H9 (cell line): ENCODE results near the gene SEMA3C. TPM values are rescaled to one million over a fixed set of nuclear protein-coding genes. Genes with fewer than 3 reads are reported as not detected.

Experiments used
- DNase-seq: peaks from one replicate; pipeline ENCODE4 v3.0.0-alpha.2; 2017
- H2AFZ ChIP-seq: one replicate; pipeline ENCODE4 v1.6.1; 2013; ENCODE audit warnings: mild to moderate bottlenecking, low read length, control low read depth, moderate library complexity
- H2AK5ac ChIP-seq: 2 replicates; pipeline ENCODE4 v1.6.1; 2013; ENCODE audit warnings: low read length, control low read depth, mixed read lengths; ENCODE audit not compliant: insufficient read length
- H2BK120ac ChIP-seq: one replicate; pipeline ENCODE4 v1.6.1; 2013; ENCODE audit warnings: low read depth, mild to moderate bottlenecking, low read length, control low read depth, inconsistent platforms; ENCODE audit not compliant: poor library complexity, severe bottlenecking
- H2BK12ac ChIP-seq: 2 replicates; pipeline ENCODE4 v1.6.1; 2013; ENCODE audit warnings: low read length, control low read depth, mixed read lengths, low read depth; ENCODE audit not compliant: insufficient read length
- H2BK15ac ChIP-seq: 2 replicates; pipeline ENCODE4 v1.6.1; 2013; ENCODE audit warnings: low read depth, low read length, control low read depth
- H2BK20ac ChIP-seq: one replicate; pipeline ENCODE4 v1.6.1; 2013; ENCODE audit warnings: low read depth, mild to moderate bottlenecking, low read length, control low read depth, inconsistent platforms; ENCODE audit not compliant: poor library complexity, severe bottlenecking
- H2BK5ac ChIP-seq: 2 replicates; pipeline ENCODE4 v1.6.1; 2013; ENCODE audit warnings: low read length, control low read depth, mixed read lengths; ENCODE audit not compliant: insufficient read length
- H3K14ac ChIP-seq: 2 replicates; pipeline ENCODE4 v1.6.1; 2013; ENCODE audit warnings: low read length, control low read depth; ENCODE audit not compliant: insufficient read depth
- H3K18ac ChIP-seq: 2 replicates; pipeline ENCODE4 v1.6.1; 2013; ENCODE audit warnings: low read depth, mild to moderate bottlenecking, mixed read lengths, low read length, control low read depth; ENCODE audit not compliant: insufficient read length
- H3K23ac ChIP-seq: 2 replicates; pipeline ENCODE4 v1.6.1; 2013; ENCODE audit warnings: low read length, control low read depth, mixed read lengths, low read depth; ENCODE audit not compliant: insufficient read length
- H3K23me2 ChIP-seq: 2 replicates; pipeline ENCODE4 v1.6.1; 2013; ENCODE audit warnings: low read depth, mild to moderate bottlenecking, mixed read lengths, low read length, control low read depth; ENCODE audit not compliant: insufficient read length, poor library complexity, severe bottlenecking
- H3K27ac ChIP-seq: 2 replicates; pipeline ENCODE4 v1.5.1; 2013; ENCODE audit warnings: low read length, control low read depth, mixed read lengths, low read depth; ENCODE audit not compliant: insufficient read length
- H3K27me3 ChIP-seq: 2 replicates; pipeline ENCODE4 v1.6.1; 2013; ENCODE audit warnings: low read length, control low read depth, inconsistent platforms; ENCODE audit not compliant: insufficient read depth
- H3K4ac ChIP-seq: 2 replicates; pipeline ENCODE4 v1.6.1; 2013; ENCODE audit warnings: low read depth, mild to moderate bottlenecking, control low read depth, inconsistent platforms, low read length, moderate library complexity
- H3K4me1 ChIP-seq: 2 replicates; pipeline ENCODE4 v1.6.1; 2013; ENCODE audit warnings: low read length, control low read depth, inconsistent platforms; ENCODE audit not compliant: insufficient read depth
- H3K4me2 ChIP-seq: 2 replicates; pipeline ENCODE4 v1.6.1; 2013; ENCODE audit warnings: low read length, control low read depth, mixed read lengths; ENCODE audit not compliant: insufficient read length, insufficient read depth
- H3K56ac ChIP-seq: 2 replicates; pipeline ENCODE4 v1.6.1; 2013; ENCODE audit warnings: low read depth, mild to moderate bottlenecking, mixed read lengths, low read length, control low read depth; ENCODE audit not compliant: insufficient read length
- H3K79me1 ChIP-seq: 2 replicates; pipeline ENCODE4 v1.6.1; 2013; ENCODE audit warnings: low read depth, mild to moderate bottlenecking, moderate library complexity, low read length, control low read depth, inconsistent platforms; ENCODE audit not compliant: insufficient read depth, poor library complexity, severe bottlenecking
- H3K79me2 ChIP-seq: 2 replicates; pipeline ENCODE4 v1.6.1; 2013; ENCODE audit warnings: low read length, control low read depth, inconsistent platforms; ENCODE audit not compliant: insufficient read depth
- H3K9ac ChIP-seq: 2 replicates; pipeline ENCODE4 v1.6.1; 2013; ENCODE audit warnings: low read length, control low read depth, mixed read lengths; ENCODE audit not compliant: insufficient read length; ENCODE audit errors: extremely low read depth
- H3K9me3 ChIP-seq: one replicate; pipeline ENCODE4 v1.6.1; 2013; ENCODE audit warnings: low read depth, low read length, inconsistent platforms; ENCODE audit not compliant: control insufficient read depth
- H3T11ph ChIP-seq: one replicate; pipeline ENCODE4 v1.6.1; 2013; ENCODE audit warnings: mild to moderate bottlenecking, low read length, control low read depth, inconsistent platforms
- H4K20me1 ChIP-seq: one replicate; pipeline ENCODE4 v1.6.1; 2013; ENCODE audit not compliant: control insufficient read depth, insufficient read length, insufficient read depth
- H4K5ac ChIP-seq: 2 replicates; pipeline ENCODE4 v1.6.1; 2013; ENCODE audit warnings: low read depth, mild to moderate bottlenecking, mixed read lengths, low read length, control low read depth; ENCODE audit not compliant: insufficient read length
- H4K8ac ChIP-seq: replicated peaks from 2 replicates; pipeline ENCODE4 v1.6.1; 2013; ENCODE audit warnings: low read length, control low read depth, mixed read lengths, low read depth; ENCODE audit not compliant: insufficient read length
- H4K91ac ChIP-seq: 2 replicates; pipeline ENCODE4 v1.6.1; 2013; ENCODE audit warnings: low read depth, mild to moderate bottlenecking, moderate library complexity, mixed read lengths, low read length, control low read depth; ENCODE audit not compliant: insufficient read length
- H3K27ac Mint-ChIP-seq, 3 experiments: 2 replicates in 2 of 3; 3 replicates in 1 of 3; pipeline ENCODE4 v1.8.0; 2020 to 2021; ENCODE audit warnings: mixed read lengths in 3 of 3, mild to moderate bottlenecking in 1 of 3, moderate library complexity in 1 of 3
- H3K27me3 Mint-ChIP-seq: 2 replicates; pipeline ENCODE4 v1.8.0; 2021; ENCODE audit warnings: low read depth, mild to moderate bottlenecking, moderate library complexity, mixed read lengths
- H3K36me3 Mint-ChIP-seq, 3 experiments: 2 replicates in 2 of 3; 3 replicates in 1 of 3; pipeline ENCODE4 v1.8.0; 2020 to 2021; ENCODE audit warnings: low read depth in 3 of 3, mixed read lengths in 3 of 3; ENCODE audit not compliant: insufficient read depth in 1 of 3
- H3K4me1 Mint-ChIP-seq, 2 experiments: 2 replicates each; pipeline ENCODE4 v1.8.0; 2020; ENCODE audit warnings: mixed read lengths in 2 of 2
- H3K4me3 Mint-ChIP-seq, 2 experiments: 2 replicates in 1 of 2; 3 replicates in 1 of 2; pipeline ENCODE4 v1.8.0; 2020 to 2021; ENCODE audit warnings: mild to moderate bottlenecking in 2 of 2, mixed read lengths in 2 of 2, moderate library complexity in 1 of 2
- H3K9me3 Mint-ChIP-seq, 2 experiments: 2 replicates in 1 of 2; 3 replicates in 1 of 2; pipeline ENCODE4 v1.8.0; 2020; ENCODE audit warnings: mild to moderate bottlenecking in 2 of 2, mixed read lengths in 2 of 2, moderate library complexity in 1 of 2
- CTCF ChIP-seq: fragments of 200-600 bp; sonication (generic); conservative IDR thresholded peaks from 3 replicates; pipeline ENCODE4 v1.8.0; 2021; ENCODE audit warnings: antibody characterized with exemption, mild to moderate bottlenecking
- WGBS: extraction: QIAGEN DNeasy Blood & Tissue Kit; methylation state at CpG from one replicate; pipeline ENCODE4 v1.1.7; 2013; ENCODE audit warnings: missing lambda C conversion rate, low lambda C conversion rate, mixed read lengths; ENCODE audit not compliant: insufficient read length; ENCODE audit errors: extremely low coverage; 5-methylcytosine and 5-hydroxymethylcytosine counted together
- total RNA-seq: library from RNA; stranded (reverse); gene quantifications from 2 replicates; pipeline ENCODE4 v1.2.1, GENCODE V29; 2021

Gene SEMA3C
- total RNA-seq, 1 experiment from 2014 or later, result 1.6 TPM

DNA sequence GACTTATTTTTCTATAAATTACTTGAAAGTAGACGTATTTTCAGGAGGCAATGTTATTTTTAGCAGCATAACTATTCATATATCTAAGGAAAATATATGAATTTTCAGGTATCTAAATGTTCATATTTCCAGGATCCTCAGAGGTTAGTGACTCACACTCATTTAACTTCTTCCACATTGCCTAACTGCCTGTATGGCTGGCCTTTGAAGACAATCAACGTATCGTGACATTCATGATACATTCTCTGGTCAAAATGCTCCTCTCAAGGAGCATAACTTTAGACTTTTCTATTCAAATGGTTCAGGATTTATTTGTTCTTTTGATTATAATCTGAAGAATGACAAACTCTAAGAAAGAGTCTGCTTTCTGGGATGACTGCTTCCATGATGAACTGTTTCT is 89.3 kb downstream of the SEMA3C start:
- Histone ChIP-seq H3T11ph (no peak overlapping the region), H2BK5ac (no peak overlapping the region), H4K8ac (no peak overlapping the region), H2BK120ac (no peak overlapping the region), H4K5ac (no peak overlapping the region), H3K27ac (no peak overlapping the region), H3K23me2 (no peaks in the 10 kb centered on the region), H3K27me3 (no peaks in the 10 kb centered on the region), H3K9ac (no peak overlapping the region), H3K79me2 (no peaks in the 10 kb centered on the region), H3K9me3 (no peaks in the 10 kb centered on the region), H2BK12ac (no peak overlapping the region), H3K79me1 (no peaks in the 10 kb centered on the region), H2BK20ac (no peak overlapping the region), H2BK15ac (no peak overlapping the region), H2AK5ac (no peak overlapping the region), H3K4me1 (no peaks in the 10 kb centered on the region), H3K23ac (no peak overlapping the region), H3K4me2 (no peak overlapping the region), H3K18ac (no peak overlapping the region), H4K20me1 (no peaks in the 10 kb centered on the region), H3K56ac (no peak overlapping the region), H2AFZ (no peak overlapping the region), H3K4ac (no peak overlapping the region), H4K91ac (no peak overlapping the region), H3K14ac (no peak overlapping the region)
- WGBS, result no CpG with 5 or more reads among the region's 3 CpGs
- H3K4me1 Mint-ChIP-seq, result peaks cover 5 to 7% of the 10 kb centered on the region in 2 experiments; a peak in 2 of 4 replicates
- no peak overlapping the region for H3K4me3 Mint-ChIP-seq
- no peaks in the 10 kb centered on the region for H3K9me3 Mint-ChIP-seq
- no peak overlapping the region for H3K27ac Mint-ChIP-seq
- H3K36me3 Mint-ChIP-seq, result no peaks in the 10 kb centered on the region
- H3K27me3 Mint-ChIP-seq, result no peaks in the 10 kb centered on the region
- DNase-seq, result no peak
- no peak for TF ChIP-seq CTCF
